ENCODE results near the gene MASP2.
"Not testable (repeated sequence)": the region's sequence is repeated elsewhere in the genome, so short reads cannot be mapped to it uniquely, and the experiment has no call there.

The MASP2 gene

DNA sequence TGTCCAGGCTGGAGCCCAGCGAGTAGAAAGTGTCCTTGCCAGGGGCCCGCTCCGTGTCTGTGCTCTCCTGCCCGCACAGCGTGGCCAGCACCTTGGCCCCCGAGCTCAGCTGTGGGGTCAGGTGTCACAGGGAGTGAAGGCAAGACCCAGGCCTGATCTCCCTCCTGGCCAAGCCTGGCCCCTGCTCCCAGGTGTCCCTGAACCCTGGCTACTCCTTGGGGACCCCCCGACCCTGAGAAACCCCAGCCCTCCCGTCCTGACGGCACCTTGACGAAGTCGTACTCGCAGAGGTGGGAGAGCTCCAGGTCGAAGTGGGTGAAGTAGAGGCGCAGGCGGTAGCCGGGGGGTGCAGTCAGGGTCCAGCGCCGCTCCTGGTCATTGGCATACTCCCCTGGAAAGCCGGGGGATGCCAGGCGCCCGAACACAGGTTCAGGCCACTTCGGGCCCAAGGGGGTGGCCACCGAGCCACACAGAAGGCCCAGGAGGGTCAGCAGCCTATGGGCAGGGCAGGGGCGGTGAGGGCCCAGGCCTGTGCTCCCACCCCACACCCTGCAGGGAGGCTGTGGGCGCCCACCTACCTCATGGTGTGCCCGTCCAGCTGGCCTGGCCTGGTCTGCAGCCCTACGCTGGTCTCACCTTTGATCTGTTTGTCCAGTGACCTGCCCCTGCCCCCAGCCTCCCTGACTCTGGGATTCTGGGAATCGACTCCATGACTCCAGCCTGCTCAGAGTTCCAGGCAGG lies at the start of gene MASP2:
MASP2 (minus strand) TSS at position 615 of the 741 bp plus-strand sequence; CDS start at position 583, 32 bp downstream.
- DNase-seq = no peak

DNA sequence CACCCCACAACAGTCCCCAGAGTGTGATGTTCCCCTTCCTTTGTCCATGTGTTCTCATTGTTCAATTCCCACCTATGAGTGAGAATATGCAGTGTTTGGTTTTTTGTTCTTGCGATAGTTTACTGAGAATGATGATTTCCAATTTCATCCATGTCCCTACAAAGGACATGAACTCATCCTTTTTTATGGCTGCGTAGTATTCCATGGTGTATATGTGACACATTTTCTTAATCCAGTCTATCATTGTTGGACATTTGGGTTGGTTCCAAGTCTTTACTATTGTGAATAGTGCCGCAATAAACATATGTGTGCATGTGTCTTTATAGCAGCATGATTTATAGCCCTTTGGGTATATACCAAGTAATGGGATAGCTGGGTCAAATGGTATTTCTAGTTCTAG lies 36.7 kb upstream of the MASP2 start:
- not testable (repeated sequence) for DNase-seq

- no peak for DNase-seq
Measured at GRCh38 chr1:11080931-11081330, 33.9 kb upstream of the MASP2 start.

- DNase-seq = no peak
Measured at GRCh38 chr1:11078631-11079030, 31.6 kb upstream of the MASP2 start.

DNA sequence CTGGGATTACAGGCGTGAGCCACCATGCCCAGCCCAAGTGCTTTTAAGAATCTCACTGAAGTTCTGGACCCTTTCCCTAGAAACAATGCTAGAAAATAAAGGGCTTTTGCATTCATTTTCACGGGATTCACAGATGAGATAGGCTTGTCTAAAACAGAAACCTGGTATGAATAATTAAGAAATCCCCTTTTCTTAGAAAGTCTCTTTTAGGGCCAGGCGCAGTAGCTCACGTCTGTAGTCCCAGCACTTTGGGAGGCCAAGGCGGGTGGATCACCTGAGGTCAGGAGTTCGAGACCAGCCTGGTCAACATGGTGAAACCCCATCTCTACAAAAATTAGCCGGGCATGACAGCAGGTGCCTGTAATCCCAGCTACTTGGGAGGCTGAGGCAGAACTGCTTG lies 26.4 kb upstream of the MASP2 start:
- DNase-seq = not testable (repeated sequence)

- DNase-seq = no peak
Measured at GRCh38 chr1:11072216-11072917, 25.3 kb upstream of the MASP2 start.

GRCh38 chr1:11071463-11072215 lies 24.6 kb upstream of the MASP2 start:
- DNase-seq = no peak

GRCh38 chr1:11070876-11071275 lies 23.8 kb upstream of the MASP2 start:
- DNase-seq = no peak

GRCh38 chr1:11068600-11069473 lies 21.8 kb upstream of the MASP2 start:
- DNase-seq = no peak

DNA sequence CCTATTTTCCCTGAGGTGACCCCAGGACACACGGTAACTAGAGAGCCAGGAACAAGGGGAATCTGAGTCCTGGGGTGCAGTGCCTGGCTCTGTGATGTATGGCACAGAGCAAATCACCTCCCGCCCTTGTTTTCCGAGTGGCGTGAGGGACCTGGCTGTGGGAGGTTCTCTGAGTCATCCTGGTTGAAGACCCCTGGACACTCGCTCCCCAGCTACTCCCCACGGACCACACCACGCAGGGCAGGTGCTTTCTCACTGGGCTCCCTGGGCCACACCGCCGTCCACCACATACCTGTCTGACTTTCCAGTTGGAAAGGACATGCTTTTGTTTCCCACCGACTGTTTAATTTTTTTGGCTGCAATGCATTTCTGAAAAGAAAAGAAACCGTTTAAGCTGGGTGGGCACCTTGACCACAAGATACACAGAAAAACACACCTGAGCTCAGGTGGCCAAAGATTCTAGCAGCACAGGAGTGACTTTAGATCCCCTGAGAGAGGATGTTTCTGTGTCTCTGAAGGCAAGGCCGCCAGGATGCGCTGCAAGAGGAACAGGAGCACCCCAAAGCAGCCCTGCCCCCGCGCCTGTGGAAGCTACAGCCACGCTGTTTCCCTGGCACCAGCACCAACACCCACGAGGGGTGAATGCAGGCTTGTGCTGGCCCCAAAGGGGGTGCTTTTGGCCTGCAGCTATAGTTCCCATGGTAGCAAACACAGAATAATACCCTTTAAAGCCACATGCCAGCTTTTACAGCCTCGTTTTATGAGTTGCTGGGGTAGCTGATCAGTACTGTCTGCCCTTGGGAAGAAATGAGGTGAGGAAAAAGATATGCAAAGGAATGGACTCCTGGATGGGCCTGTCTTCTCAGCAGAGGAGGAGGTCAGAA lies 20.9 kb upstream of the MASP2 start:
- no peak for DNase-seq

DNA sequence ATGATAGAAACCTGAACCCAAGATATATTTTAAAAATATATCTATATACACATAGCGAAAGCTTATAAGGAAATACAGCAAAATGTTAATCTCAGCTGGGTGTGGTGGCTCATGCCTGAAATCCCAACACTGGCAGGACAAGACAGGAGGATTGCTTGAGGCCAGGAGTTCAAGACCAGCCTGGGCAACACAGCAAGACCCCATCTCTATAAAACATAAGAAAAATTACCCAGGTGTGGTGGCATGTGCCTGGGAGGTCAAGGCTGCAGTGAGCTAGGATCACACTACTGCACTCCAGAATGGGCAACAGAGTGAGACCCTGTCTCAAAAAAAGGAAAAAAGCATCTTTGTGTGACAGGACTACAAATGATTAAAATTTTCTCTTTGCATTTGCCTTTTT lies 18.8 kb upstream of the MASP2 start:
- no peak for DNase-seq

DNA sequence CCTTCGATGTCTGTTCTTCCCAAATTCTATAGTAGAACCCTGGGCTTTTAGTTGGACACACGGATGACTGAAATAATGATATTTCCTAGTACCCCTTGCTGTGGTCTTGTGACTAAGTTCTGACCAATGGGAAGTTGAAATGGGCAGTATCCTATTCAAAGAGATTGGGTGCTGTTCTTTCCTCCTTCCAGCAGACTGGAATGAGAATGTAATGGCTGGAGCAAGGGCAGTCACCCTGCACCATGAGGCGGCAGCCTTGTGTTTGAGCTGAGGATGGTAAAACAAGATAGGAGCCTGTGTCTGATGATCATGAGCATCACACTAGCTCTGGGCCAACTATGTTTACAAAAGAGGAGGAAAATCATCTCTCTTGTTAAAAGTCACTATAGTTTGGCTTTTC lies 17.9 kb upstream of the MASP2 start:
- no peak for DNase-seq

- DNase-seq = not testable (repeated sequence)
Measured at GRCh38 chr1:11063937-11064537, 17.0 kb upstream of the MASP2 start.

GRCh38 chr1:11062965-11063401 lies 15.9 kb upstream of the MASP2 start:
- DNase-seq = no peak

- DNase-seq = no peak
Measured at GRCh38 chr1:11061652-11062365, 14.8 kb upstream of the MASP2 start.

- DNase-seq = peak; percentile 26
Measured at GRCh38 chr1:11059968-11060830, 13.2 kb upstream of the MASP2 start, which contains the start of gene SRM. SRM (minus strand) TSS chr1:11060018; CDS start chr1:11059943, 75 bp downstream.

DNA sequence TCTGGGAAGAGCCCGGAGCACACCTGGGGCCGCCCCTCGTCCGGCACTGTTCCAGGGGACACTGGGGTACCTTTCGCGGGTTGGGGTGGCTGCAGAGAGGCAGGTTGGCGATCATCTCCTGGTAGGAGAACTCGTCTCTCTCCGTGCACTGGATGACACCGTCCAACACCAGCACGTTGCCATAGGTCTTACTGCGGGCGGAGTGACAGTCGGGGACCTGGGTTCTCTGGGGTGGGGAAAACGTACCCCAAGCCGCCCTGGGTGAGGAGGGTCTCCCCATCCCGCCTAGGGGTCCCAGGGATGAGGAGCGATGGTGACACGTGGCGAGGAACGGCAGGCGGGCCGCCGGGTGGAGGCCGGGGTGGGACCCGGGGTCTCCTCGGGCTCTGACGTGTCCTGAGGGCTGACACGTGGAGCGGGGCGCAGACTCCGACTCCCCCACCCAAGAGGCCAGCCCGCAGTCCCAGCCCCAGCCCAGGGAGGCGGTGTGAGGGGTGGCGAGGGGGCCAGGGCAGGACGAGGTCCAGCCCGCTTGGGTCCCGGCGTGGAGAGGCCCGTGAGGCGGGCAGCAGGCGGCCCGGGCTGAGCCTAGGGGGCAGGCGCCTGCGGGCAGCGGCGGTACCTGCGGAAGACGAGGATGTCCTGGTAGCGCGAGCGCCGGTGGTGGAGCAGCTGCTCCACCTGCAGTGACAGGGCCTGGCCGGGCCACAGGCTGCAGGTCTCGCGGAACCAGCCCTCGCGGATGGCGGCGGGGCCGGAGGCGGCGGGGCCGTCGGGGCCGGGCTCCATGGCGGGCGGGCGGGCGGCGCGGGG lies 12.3 kb upstream of the MASP2 start:
- DNase-seq = no peak

DNA sequence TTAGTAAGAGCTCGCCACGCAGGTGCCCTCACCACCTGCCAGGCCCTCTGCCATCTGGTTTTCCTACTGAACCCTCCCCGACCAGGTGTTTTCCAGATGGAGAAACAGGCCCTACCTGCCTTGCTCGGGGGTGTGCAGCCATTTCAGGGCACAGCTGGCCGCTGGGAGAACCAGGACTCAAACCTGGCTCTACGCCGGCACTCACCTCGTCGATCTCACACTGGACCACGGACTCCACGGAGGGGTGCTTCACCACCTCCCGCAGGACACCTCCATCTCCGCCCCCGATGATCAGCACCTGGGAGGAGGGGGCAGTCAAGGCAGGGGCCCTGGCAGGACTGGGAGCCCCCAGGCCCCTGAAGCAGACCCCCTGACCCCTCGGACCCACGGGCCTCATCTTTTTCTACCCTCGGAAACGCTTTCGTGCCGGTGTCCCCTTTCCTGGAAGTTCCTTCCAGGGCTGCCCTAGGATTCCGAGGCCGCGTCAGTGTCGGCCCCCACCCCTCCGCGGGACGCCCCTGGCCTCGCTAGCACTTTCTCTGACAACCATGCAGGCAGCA lies 11.6 kb upstream of the MASP2 start:
- no peak for DNase-seq

Data from SIG-M5 (cell line).